Activated CD8-positive, alpha-beta memory T cell treated with anti-CD3 and anti-CD28 coated beads, Interleukin-2, amount 10 ng/mL, durations not matched to agents 7 days and 5 days (primary cell): ENCODE results near the gene PTPRG. TPM values are rescaled to one million over a fixed set of nuclear protein-coding genes. Genes with fewer than 3 reads are reported as not detected.
"Not testable (repeated sequence)": the region's sequence is repeated elsewhere in the genome, so short reads cannot be mapped to it uniquely, and the experiment has no call there.

Experiments used
- ATAC-seq: fragments of 150-1000 bp; cut with Tn5 transposase; one replicate; pipeline ENCODE4 v1.10.0; 2021; ENCODE audit warnings: moderate library complexity
- CTCF ChIA-PET: fragments of 350-600 bp; sonication (Branson Sonifier 250); formaldehyde crosslinking; loops from one replicate; lab custom pipeline; 2021; ENCODE audit warnings: antibody characterized with exemption; lab: Charles Lee
- DNase-seq: peaks from one replicate; pipeline ENCODE4 v3.0.0-alpha.2; 2020
- H3K27ac Mint-ChIP-seq: one replicate; pipeline ENCODE4 v1.8.0; 2021; ENCODE audit warnings: mild to moderate bottlenecking, mixed read lengths
- H3K27me3 Mint-ChIP-seq: one replicate; pipeline ENCODE4 v1.8.0; 2021; ENCODE audit warnings: mixed read lengths
- H3K36me3 Mint-ChIP-seq: one replicate; pipeline ENCODE4 v1.8.0; 2021; ENCODE audit warnings: mild to moderate bottlenecking, mixed read lengths
- H3K4me1 Mint-ChIP-seq: one replicate; pipeline ENCODE4 v1.8.0; 2021; ENCODE audit warnings: mixed read lengths
- H3K4me3 Mint-ChIP-seq: one replicate; pipeline ENCODE4 v1.8.0; 2021; ENCODE audit warnings: mild to moderate bottlenecking, moderate library complexity, mixed read lengths
- H3K9me3 Mint-ChIP-seq: one replicate; pipeline ENCODE4 v1.8.0; 2022; ENCODE audit warnings: low read depth, mixed read lengths
- total RNA-seq, 2 experiments: library from RNA; stranded (reverse); gene quantifications; one replicate each; pipeline ENCODE4 v1.2.3, GENCODE V29; 2021

Gene PTPRG
- total RNA-seq, 2 experiments from 2014 or later = 0.21 TPM; not detected in 1

DNA sequence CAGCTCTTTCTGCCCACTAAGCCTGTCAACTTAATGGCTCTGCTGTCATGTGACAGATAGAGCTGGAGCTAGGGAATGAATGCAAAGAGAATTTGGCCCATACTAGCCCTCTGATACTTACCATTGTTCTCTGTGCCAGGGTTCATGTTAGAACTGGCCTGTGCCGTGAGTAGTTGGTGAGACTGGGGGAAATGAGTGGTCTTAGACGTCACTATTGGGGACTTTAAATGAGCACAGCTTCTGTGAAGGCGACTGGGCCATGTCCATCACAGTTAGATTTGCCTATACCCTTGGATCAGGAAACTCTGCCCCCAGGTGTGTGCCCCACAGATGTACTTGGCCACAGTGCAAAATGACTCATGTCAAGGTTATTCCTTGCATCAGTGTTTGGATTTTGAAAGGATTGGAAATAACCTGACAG lies 124.9 kb downstream of the PTPRG start:
- no peak for DNase-seq
- H3K4me1 Mint-ChIP-seq = no peaks in the 10 kb centered on the region
- CTCF ChIA-PET = no interaction called here
- no peak overlapping the region for H3K27ac Mint-ChIP-seq
- no peaks in the 10 kb centered on the region for H3K27me3 Mint-ChIP-seq
- H3K9me3 Mint-ChIP-seq = no peaks in the 10 kb centered on the region
- no peak for ATAC-seq
- H3K4me3 Mint-ChIP-seq = no peak overlapping the region
- no peaks in the 10 kb centered on the region for H3K36me3 Mint-ChIP-seq

DNA sequence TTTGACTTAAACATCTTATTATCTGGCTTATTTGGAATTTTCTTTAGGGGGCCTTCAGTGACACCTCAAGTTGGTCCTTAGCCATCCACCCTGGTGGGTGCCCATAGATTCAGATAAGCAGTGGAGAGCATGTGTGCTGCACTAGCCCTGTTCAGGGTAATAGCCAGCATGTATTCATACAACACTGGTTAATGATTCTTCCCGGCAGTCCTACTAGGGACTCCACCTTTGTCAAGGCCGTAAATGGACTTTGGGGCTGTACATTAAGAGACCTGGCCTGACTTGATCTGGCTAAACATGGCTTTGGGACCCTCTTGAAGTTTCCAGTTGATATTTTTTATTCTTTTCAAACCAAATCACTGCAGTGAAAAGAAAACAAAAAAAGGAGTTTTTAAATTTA lies 125.8 kb downstream of the PTPRG start:
- Mint-ChIP-seq H3K9me3 (no peaks in the 10 kb centered on the region), H3K4me3 (no peak overlapping the region), H3K27ac (no peak overlapping the region), H3K27me3 (no peaks in the 10 kb centered on the region), H3K4me1 (no peaks in the 10 kb centered on the region), H3K36me3 (no peaks in the 10 kb centered on the region)
- ATAC-seq = no peak
- no peak for DNase-seq
- CTCF ChIA-PET = no interaction called here

DNA sequence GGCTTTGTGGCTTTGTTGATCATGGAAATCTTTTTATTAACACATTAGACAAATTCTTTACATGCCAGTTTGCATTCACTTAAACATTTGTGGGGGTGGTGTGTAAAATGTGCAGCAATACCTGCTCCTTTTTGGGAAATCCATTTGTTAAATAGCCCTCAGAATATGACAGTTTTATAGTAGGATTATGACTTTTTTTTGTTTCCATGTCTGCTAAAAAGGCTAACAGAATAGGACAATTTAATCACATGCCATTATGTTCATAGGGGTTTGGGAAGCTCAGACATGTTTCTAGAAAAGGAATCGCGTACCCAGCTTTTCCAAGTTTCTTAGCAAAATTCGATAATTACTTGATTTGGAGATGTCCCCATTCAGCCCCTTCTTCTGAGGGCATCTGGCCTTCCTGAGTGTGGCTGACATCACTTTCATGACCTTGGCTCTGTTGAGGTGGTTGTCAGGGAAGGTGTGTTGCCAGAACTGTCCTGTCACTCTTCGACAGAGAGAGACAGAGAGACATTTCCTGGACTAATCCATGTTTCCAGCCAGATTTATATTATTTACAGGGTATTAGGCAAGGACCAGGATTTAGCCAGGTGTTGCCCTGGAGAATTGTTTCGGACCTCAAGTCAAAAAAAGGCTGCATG lies 126.4 kb downstream of the PTPRG start:
- no peak for ATAC-seq
- H3K27me3 Mint-ChIP-seq = no peaks in the 10 kb centered on the region
- H3K4me1 Mint-ChIP-seq = no peaks in the 10 kb centered on the region
- CTCF ChIA-PET = no interaction called here
- no peak overlapping the region for H3K27ac Mint-ChIP-seq
- H3K4me3 Mint-ChIP-seq = no peak overlapping the region
- no peaks in the 10 kb centered on the region for H3K36me3 Mint-ChIP-seq
- DNase-seq = no peak
- H3K9me3 Mint-ChIP-seq = no peaks in the 10 kb centered on the region

DNA sequence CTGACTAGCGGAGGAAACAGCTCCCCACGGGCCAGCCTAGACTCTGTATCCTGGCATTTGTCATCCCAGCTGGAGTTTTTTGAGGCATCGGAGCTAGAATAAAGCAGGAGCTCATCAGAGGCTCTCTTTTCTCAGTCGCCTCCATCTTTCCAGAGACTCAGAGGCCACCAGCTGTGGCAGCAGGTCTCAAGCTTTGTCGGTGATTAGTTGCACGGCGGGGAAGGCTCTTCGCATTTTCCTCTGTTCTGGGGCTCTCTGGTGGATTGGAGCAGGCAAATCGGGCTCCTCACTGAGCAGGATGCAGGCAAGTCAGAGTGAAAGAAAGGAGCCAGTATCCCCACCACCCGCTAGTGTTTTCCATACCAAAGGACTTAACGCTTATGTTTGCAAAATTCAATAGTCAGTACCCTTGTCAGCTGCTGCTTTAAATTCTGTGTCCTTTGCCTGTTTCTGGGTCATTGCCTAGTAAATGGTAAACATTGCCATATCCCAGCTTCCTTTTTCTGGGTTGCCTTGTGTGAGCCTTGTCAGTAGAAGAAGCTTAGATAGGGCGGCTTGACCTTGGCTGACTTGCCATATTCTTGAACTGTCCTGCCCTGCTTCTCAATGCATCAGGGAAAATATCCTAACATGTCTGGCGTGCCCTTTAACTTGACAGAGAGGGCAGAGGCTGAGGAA lies 127.1 kb downstream of the PTPRG start:
- Mint-ChIP-seq H3K4me1 (no peaks in the 10 kb centered on the region), H3K36me3 (no peaks in the 10 kb centered on the region), H3K27ac (no peak overlapping the region), H3K4me3 (no peak overlapping the region), H3K27me3 (no peaks in the 10 kb centered on the region), H3K9me3 (no peaks in the 10 kb centered on the region)
- DNase-seq (no peak), ATAC-seq (no peak)
- CTCF ChIA-PET = no interaction called here

DNA sequence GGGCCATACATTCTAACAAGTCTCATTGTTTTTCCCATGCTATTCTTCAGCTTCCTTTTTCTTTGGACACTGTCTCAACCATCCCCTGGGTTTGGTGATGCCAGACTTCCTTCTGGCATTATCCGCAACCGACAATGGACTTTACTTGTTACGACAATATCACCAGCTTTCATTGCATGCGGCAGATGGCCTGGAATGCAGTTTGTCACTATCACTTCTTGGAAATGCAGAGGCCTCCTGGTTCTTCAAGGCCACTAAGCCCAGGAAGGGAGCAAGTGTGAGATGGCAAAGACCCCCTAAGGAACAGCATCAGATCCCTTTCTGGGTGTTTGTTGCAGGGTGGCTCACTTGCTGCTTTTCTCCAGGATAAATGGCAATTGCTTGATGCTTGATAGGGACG lies 128.6 kb downstream of the PTPRG start:
- Mint-ChIP-seq H3K9me3 (no peaks in the 10 kb centered on the region), H3K4me3 (no peak overlapping the region), H3K27ac (no peak overlapping the region), H3K4me1 (no peaks in the 10 kb centered on the region), H3K27me3 (no peaks in the 10 kb centered on the region), H3K36me3 (no peaks in the 10 kb centered on the region)
- no peak for DNase-seq
- CTCF ChIA-PET = no interaction called here
- no peak for ATAC-seq

DNA sequence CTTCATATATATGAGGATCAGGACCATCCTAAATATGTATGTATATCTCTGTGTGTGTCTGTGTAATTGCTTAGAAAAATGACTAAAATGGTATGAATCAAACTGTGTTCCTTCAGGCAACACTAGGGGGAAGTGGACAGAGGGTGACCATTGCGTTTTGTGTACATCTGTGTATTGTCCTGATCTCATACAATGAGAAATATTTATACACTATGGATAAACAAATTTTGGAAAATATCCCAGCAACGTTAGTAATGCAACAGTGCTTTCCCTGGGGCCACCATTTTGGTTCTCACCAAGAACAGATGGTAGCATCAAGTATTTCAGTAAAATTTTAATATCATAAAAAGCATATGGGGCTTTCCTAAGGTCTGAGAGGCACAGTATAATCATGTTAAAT lies 130.1 kb downstream of the PTPRG start:
- H3K27ac Mint-ChIP-seq = no peak overlapping the region
- no peak for ATAC-seq
- H3K27me3 Mint-ChIP-seq = no peaks in the 10 kb centered on the region
- no peaks in the 10 kb centered on the region for H3K36me3 Mint-ChIP-seq
- DNase-seq = no peak
- H3K9me3 Mint-ChIP-seq = no peaks in the 10 kb centered on the region
- CTCF ChIA-PET = no interaction called here
- H3K4me1 Mint-ChIP-seq = no peaks in the 10 kb centered on the region
- H3K4me3 Mint-ChIP-seq = no peak overlapping the region

DNA sequence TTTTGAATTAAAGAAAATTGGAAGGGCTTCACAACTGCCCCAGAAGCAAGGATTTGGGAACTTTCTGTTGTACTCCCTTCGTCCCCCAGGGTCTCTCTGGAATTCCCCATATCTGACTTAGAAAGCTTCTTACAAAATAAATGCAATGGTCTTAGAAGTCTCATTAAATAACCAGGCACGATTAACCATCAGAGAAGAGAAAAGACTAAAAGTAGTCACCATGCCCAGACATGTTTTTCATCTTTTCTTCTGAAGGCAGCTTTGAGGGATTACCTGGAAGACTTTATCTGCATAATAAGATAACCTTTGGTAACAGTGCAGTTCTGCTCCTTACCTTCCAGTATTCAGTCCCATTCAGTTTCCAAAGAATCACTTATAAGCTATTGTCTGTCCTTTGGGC lies 135.9 kb downstream of the PTPRG start:
- no peaks in the 10 kb centered on the region for H3K4me1 Mint-ChIP-seq
- H3K4me3 Mint-ChIP-seq = no peak overlapping the region
- no peaks in the 10 kb centered on the region for H3K27me3 Mint-ChIP-seq
- CTCF ChIA-PET = interaction anchor here (1.1 kb wide), 1 partner anchor 9 kb away, joined by 3 read pairs; no protein-coding TSS in a partner anchor
- no peaks in the 10 kb centered on the region for H3K36me3 Mint-ChIP-seq
- H3K27ac Mint-ChIP-seq = no peak overlapping the region
- H3K9me3 Mint-ChIP-seq = no peaks in the 10 kb centered on the region
- DNase-seq (no peak), ATAC-seq (no peak)

DNA sequence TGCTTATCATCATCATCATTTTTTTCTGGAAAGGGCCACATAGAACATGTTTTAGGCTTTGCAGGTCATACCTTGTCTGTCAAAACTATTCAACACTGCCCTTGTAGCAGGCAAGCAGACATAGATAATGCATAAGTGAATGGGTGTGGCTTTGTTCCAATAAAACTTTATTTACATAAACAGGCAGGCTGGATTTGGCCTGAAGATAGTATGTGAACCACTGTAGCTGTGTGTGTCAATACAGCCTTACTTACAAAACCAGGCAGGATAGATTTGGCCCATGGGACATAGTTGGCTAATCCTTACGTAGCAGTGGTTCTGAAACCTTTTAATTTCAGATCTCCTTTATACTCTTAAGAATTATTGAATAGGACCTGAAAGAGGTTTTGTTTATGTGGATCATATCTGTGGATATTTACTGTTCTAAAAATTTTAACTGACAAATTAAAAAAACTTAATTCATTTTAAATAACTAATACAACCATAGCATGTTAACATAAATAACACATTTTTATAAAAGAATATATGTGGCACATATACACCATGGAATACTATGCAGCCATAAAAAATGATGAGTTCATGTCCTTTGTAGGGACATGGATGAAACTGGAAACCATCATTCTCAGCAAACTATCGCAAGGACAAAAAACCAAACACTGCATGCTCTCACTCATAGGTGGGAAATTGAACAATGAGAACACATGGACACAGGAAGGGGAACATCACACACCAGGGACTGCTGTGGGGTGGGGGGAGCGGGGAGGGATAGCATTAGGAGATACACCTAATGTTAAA lies 137.1 kb downstream of the PTPRG start:
- not testable (repeated sequence) for ATAC-seq, H3K4me3 Mint-ChIP-seq, H3K4me1 Mint-ChIP-seq, H3K36me3 Mint-ChIP-seq, DNase-seq, H3K27me3 Mint-ChIP-seq, H3K9me3 Mint-ChIP-seq, H3K27ac Mint-ChIP-seq
- CTCF ChIA-PET = interaction anchor here (0.7 kb wide), 1 partner anchor 388 kb away, joined by 3 read pairs; no protein-coding TSS in a partner anchor

DNA sequence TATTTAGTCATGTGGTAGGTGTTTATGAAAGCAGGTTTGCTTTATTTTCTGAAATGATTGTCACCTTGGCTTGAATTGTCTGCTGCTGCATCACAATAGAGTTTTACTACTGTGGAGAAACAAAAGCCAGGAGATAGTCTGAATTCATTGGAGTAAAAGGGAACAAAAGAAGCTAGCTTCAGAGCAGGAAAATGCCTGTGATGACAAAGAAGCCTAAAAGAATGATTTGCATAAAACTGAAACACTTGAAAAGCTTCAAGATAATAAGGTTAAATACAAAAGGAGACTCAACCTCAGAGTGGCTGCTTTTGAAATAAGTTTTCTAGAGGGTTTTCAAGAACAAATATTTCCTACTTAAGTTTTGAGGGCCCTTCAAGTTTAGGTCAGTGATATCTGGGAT lies 138.3 kb downstream of the PTPRG start:
- no peaks in the 10 kb centered on the region for H3K4me1 Mint-ChIP-seq
- no peak for DNase-seq
- no peaks in the 10 kb centered on the region for H3K27me3 Mint-ChIP-seq
- ATAC-seq = no peak
- H3K27ac Mint-ChIP-seq = no peak overlapping the region
- H3K9me3 Mint-ChIP-seq = no peaks in the 10 kb centered on the region
- no peaks in the 10 kb centered on the region for H3K36me3 Mint-ChIP-seq
- no peak overlapping the region for H3K4me3 Mint-ChIP-seq
- CTCF ChIA-PET = interaction anchor here (0.7 kb wide), 1 partner anchor 387 kb away, joined by 3 read pairs; no protein-coding TSS in a partner anchor

DNA sequence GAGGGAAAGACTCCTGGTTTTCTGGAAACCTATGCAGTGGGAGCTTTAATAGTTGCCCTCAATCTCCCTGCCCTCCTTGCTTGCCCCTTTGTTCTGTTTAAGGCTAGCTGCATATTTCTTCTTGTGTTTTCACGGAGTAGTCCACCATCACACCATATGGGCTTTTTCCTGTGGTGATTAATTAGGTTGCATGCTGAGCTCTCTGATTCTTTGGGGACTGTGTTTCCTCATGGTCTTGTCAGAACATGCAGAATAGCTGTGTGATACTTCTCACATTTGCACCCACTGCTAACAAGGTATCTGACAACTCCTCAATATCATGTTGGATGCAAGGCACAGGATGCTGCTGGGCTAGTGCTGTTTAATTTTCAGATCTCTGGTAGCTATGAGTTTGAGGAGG lies 139.6 kb downstream of the PTPRG start:
- Mint-ChIP-seq H3K27me3 (no peaks in the 10 kb centered on the region), H3K4me1 (no peaks in the 10 kb centered on the region), H3K36me3 (no peaks in the 10 kb centered on the region), H3K27ac (no peak overlapping the region), H3K9me3 (peaks cover 2% of the 10 kb centered on the region), H3K4me3 (no peak overlapping the region)
- DNase-seq (no peak), ATAC-seq (no peak)
- CTCF ChIA-PET = no interaction called here

DNA sequence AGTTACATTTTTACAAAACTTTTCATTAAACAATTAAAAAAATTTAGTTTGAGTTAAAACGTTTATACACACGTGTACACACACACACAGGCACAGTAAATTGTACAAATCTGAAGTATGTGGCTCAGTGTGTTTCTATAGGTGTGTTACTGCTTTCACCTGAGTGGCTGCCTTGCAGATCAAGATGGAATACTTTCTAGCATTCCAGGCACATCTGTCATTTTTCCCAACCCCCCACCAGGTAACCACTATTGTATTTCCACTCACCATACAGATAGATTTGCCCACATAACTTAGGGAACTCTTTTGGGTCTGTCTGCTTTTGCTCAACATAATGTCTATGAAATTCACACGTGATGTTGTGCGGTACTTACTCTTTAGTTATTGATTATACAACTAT lies 141.1 kb downstream of the PTPRG start:
- DNase-seq (no peak), ATAC-seq (no peak)
- no peaks in the 10 kb centered on the region for H3K4me1 Mint-ChIP-seq
- H3K4me3 Mint-ChIP-seq = no peak overlapping the region
- peaks cover 2% of the 10 kb centered on the region for H3K9me3 Mint-ChIP-seq
- no peak overlapping the region for H3K27ac Mint-ChIP-seq
- H3K27me3 Mint-ChIP-seq = no peaks in the 10 kb centered on the region
- CTCF ChIA-PET = no interaction called here
- H3K36me3 Mint-ChIP-seq = no peaks in the 10 kb centered on the region

DNA sequence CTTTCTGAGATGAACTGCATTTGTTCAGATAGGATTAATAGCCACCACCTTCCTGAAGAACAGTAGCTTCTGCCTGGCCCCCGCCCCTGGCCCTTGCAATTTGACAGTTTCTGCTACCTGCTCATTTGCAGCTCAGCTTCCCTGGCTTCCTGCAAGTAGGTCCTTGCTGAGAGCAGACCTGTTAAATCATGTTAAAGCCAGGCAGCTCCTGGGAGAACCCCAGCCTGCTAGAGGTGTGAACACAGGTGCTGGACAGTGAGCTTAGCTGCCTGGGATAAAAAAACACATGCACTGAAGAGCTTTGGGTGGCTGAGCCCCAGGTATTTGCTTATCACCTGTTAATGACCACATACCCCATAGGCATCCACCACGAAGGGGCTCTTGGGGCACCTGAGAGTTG lies 143.4 kb downstream of the PTPRG start:
- peaks cover 2% of the 10 kb centered on the region for H3K9me3 Mint-ChIP-seq
- no peaks in the 10 kb centered on the region for H3K27me3 Mint-ChIP-seq
- no peak for DNase-seq
- H3K4me3 Mint-ChIP-seq = no peak overlapping the region
- H3K27ac Mint-ChIP-seq = no peak overlapping the region
- H3K4me1 Mint-ChIP-seq = no peaks in the 10 kb centered on the region
- H3K36me3 Mint-ChIP-seq = no peaks in the 10 kb centered on the region
- CTCF ChIA-PET = no interaction called here
- no peak for ATAC-seq

DNA sequence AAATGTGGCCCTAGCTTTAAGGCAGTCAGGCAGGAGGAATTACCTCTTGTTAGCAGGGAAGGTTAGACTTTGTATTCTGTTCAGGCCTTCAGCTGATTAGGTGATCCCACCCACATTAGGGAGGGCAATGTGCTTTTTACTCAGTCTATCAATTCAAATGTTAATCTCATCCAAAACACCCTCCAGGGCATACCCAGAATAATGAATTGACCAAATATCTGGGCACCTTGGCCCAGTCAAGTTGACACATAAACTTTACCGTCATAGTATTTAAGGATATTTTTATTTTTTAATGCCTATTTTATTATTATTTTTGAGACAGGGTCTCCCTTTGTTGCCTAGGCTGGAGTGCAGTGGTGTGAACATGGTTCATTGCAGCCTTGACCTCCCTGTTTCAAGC lies 146.1 kb downstream of the PTPRG start:
- CTCF ChIA-PET = no interaction called here
- Mint-ChIP-seq H3K9me3 (peaks cover 2% of the 10 kb centered on the region), H3K36me3 (no peaks in the 10 kb centered on the region), H3K4me3 (no peak overlapping the region), H3K27ac (no peak overlapping the region), H3K27me3 (no peaks in the 10 kb centered on the region), H3K4me1 (no peaks in the 10 kb centered on the region)
- ATAC-seq (no peak), DNase-seq (no peak)

DNA sequence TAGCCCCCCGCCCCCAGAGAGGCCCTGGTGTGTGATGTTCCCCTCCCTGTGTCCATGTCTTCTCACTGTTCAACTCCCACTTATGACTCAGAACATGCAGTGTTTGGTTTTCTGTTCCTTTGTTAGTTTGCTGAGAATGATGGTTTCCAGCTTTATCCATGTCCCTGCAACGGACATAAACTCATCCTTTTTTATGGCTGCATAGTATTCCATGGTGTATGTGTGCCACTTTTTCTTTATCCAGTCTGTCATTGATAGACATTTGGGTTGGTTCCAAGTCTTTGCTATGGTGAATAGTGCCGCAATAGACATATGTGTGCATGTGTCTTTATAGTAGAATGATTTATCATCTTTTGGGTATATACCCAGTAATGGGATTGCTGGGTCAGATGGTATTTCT lies 149.5 kb downstream of the PTPRG start:
- H3K27me3 Mint-ChIP-seq, H3K4me3 Mint-ChIP-seq, ATAC-seq, H3K4me1 Mint-ChIP-seq, CTCF ChIA-PET, H3K36me3 Mint-ChIP-seq, DNase-seq, H3K27ac Mint-ChIP-seq, H3K9me3 Mint-ChIP-seq: not testable (repeated sequence)
